Kidney (tissue), 14 donors: ENCODE results near the gene JDP2. TPM values are rescaled to one million over a fixed set of nuclear protein-coding genes. Genes with fewer than 3 reads are reported as not detected.
A peak's percentile ranks its signal among the peaks of the same experiment; 100 is the strongest.

ENCODE experiments used
- DNase-seq, 5 donors: peaks; one replicate each; pipeline ENCODE4 v3.0.0-alpha.2; 2013 to 2020
- FAIRE-seq: peaks from 2 replicates; lab custom pipeline; 2012; peaks lifted over from hg19 to GRCh38; lab: Jason Lieb, UNC
- H3K27ac ChIP-seq, 2 donors: one replicate each; pipeline ENCODE4 v1.7.0; 2013; ENCODE audit warnings: low read depth in 2 of 2, low read length in 2 of 2, inconsistent platforms in 1 of 2
- H3K27me3 ChIP-seq: one replicate; pipeline ENCODE4 v1.7.1; 2013; ENCODE audit warnings: low read length, inconsistent platforms; ENCODE audit not compliant: control insufficient read depth, insufficient read depth
- H3K36me3 ChIP-seq, 3 donors: one replicate each; pipeline versions ENCODE4 v1.7.0 to v1.7.1; 2013; ENCODE audit warnings: low read length in 3 of 3, control low read depth in 1 of 3, inconsistent platforms in 1 of 3; ENCODE audit not compliant: insufficient read depth in 3 of 3, control insufficient read depth in 2 of 3
- H3K4me1 ChIP-seq, 3 donors: one replicate each; pipeline versions ENCODE4 v1.7.0 to v1.7.1; 2013; ENCODE audit warnings: low read length in 3 of 3, inconsistent platforms in 1 of 3, low read depth in 1 of 3; ENCODE audit not compliant: control insufficient read depth in 2 of 3, insufficient read depth in 2 of 3
- H3K4me3 ChIP-seq, 3 donors: one replicate each; pipeline versions ENCODE4 v1.7.0 to v1.8.1; 2013; ENCODE audit warnings: low read length in 3 of 3, control low read depth in 1 of 3, inconsistent platforms in 1 of 3
- H3K9ac ChIP-seq, 3 donors: one replicate each; pipeline versions ENCODE4 v1.7.0 to v1.7.1; 2013; ENCODE audit warnings: low read length in 3 of 3, control low read depth in 1 of 3, inconsistent platforms in 1 of 3
- H3K9me3 ChIP-seq, 3 donors: one replicate each; pipeline versions ENCODE4 v1.7.0 to v1.7.1; 2013; ENCODE audit warnings: low read length in 3 of 3, control low read depth in 1 of 3, inconsistent platforms in 1 of 3; ENCODE audit not compliant: control insufficient read depth in 2 of 3, insufficient read depth in 1 of 3
- CTCF ChIP-seq: IDR thresholded peaks from 3 replicates; pipeline ENCODE4 v1.5.1; 2012; ENCODE audit warnings: mild to moderate bottlenecking, moderate library complexity, borderline replicate concordance; ENCODE audit not compliant: insufficient read depth; ENCODE audit errors: extremely low read depth
- intact Hi-C: fragments of 100-400 bp; cut with DNase I; formaldehyde crosslinking; loops from one replicate; pipeline ENCODE4 v1.11.1; 2022
- polyA plus RNA-seq: library from polyadenylated mRNA; stranded (reverse); fragments of 350-450 nt; fragmentation: Illumina TruSeq; extraction: RNeasy Lipid Tissue Mini Kit (QIAGEN cat#74804); gene quantifications from one replicate; pipeline ENCODE4 v1.2.3, GENCODE V29; 2014; ENCODE audit warnings: low read depth, low replicate concordance; ENCODE audit not compliant: insufficient read depth
- total RNA-seq: library from RNA; stranded (reverse); fragmentation: NEBNext Ultra II Directional; extraction: Animal tissue kit (Norgen Biotek cat#: 25700); gene quantifications from one replicate; pipeline ENCODE4 v1.2.1, GENCODE V29; 2021
- donor health status: control.
- donor health status: control.
- donor health status: control.
- donor health status: control.
- donor health status: control.
- donor health status: DM: yes; HTN: yes; CAD: no.
- donor health status: Normal renal cell carcinoma (clear cell type).

The JDP2 gene
- total and polyA plus RNA-seq, 2 donors from 2014 or later: 20.1 to 33.4 TPM

GRCh38 chr14:75424496-75424895, 3.3 kb upstream of the JDP2 start:
- intact Hi-C loops: no loop called here
- TF ChIP-seq CTCF: no peak
- FAIRE-seq (no peak), DNase-seq (no peak)
- no peaks in the 10 kb centered on the region for H3K36me3 ChIP-seq
- no peak overlapping the region for H3K4me3 ChIP-seq
- H3K9me3 ChIP-seq: no peaks in the 10 kb centered on the region
- H3K4me1 ChIP-seq: peaks cover 0 to 11% (median under 1%) of the 10 kb centered on the region in 3 donors
- H3K27me3 ChIP-seq: no peaks in the 10 kb centered on the region
- no peak overlapping the region for H3K27ac ChIP-seq
- no peak overlapping the region for H3K9ac ChIP-seq

- H3K9ac ChIP-seq: no peak overlapping the region
- no peak for TF ChIP-seq CTCF
- no peaks in the 10 kb centered on the region for H3K36me3 ChIP-seq
- intact Hi-C loops: no loop called here
- H3K4me1 ChIP-seq: peaks cover 2 to 20% (median 6%) of the 10 kb centered on the region in 3 donors
- FAIRE-seq (no peak), DNase-seq (peak in 4 of 5 donors; percentile 57 to 89 (median 80))
- no peak overlapping the region for H3K4me3 ChIP-seq
- H3K9me3 ChIP-seq: no peaks in the 10 kb centered on the region
- no peak overlapping the region for H3K27ac ChIP-seq
- no peaks in the 10 kb centered on the region for H3K27me3 ChIP-seq
Observed at GRCh38 chr14:75425446-75425845, 2.4 kb upstream of the JDP2 start.

- peak overlapping the region; percentile 78 to 89 for H3K27ac ChIP-seq
- no peaks in the 10 kb centered on the region for H3K36me3 ChIP-seq
- intact Hi-C loops: no loop called here
- FAIRE-seq (no peak), DNase-seq (peak in 2 of 5 donors; percentile 60 to 62)
- peak overlapping the region in 1 of 3 donors; percentile 70 for H3K9ac ChIP-seq
- no peaks in the 10 kb centered on the region for H3K9me3 ChIP-seq
- TF ChIP-seq CTCF: no peak
- no peaks in the 10 kb centered on the region for H3K27me3 ChIP-seq
- H3K4me3 ChIP-seq: peak overlapping the region in 1 of 3 donors; percentile 68
- H3K4me1 ChIP-seq: peaks cover 6 to 29% (median 17%) of the 10 kb centered on the region in 3 donors
Observed at GRCh38 chr14:75426332-75427125, 1.3 kb upstream of the JDP2 start.
